K562 (cell line): ENCODE measurements around the gene TPX2. TPM values are rescaled to one million over a fixed set of nuclear protein-coding genes. Genes with fewer than 3 reads are reported as not detected.

ENCODE experiments used
- CSDE1 ChIP-seq, 2 experiments: fragments of 450-650 bp; IDR thresholded peaks; 2 replicates each; pipeline ENCODE4 v1.6.1; 2016; ENCODE audit warnings: mild to moderate bottlenecking in 1 of 2
- ESRRA ChIP-seq: fragments of 450-650 bp; IDR thresholded peaks from 2 replicates; pipeline ENCODE4 v1.6.1; 2014; ENCODE audit warnings: low read depth, mild to moderate bottlenecking, moderate library complexity, borderline replicate concordance
- ETV1 ChIP-seq: fragments of 450-650 bp; conservative IDR thresholded peaks from 2 replicates; pipeline ENCODE4 v1.6.1; 2016; ENCODE audit warnings: missing genetic modification characterization, control low read depth, low read depth, missing compliant biosample characterization
- FOXJ2 ChIP-seq: fragments of 200-800 bp; sonication (Bioruptor generic); IDR thresholded peaks from 2 replicates; pipeline ENCODE4 v1.6.1; 2016; ENCODE audit warnings: missing genetic modification characterization, missing compliant biosample characterization
- MIER1 ChIP-seq: fragments of 450-650 bp; IDR thresholded peaks from 2 replicates; pipeline ENCODE4 v1.6.1; 2016; ENCODE audit warnings: antibody characterized with exemption, mild to moderate bottlenecking, low read depth
- PHB2 ChIP-seq: fragments of 450-650 bp; IDR thresholded peaks from 2 replicates; pipeline ENCODE4 v1.6.1; 2017; ENCODE audit warnings: low read depth
- PTTG1 ChIP-seq: fragments of 450-650 bp; IDR thresholded peaks from 2 replicates; pipeline ENCODE4 v1.6.1; 2016; ENCODE audit warnings: low read depth, mild to moderate bottlenecking, missing genetic modification characterization, missing compliant biosample characterization
- RBBP5 ChIP-seq: fragments of 200-600 bp; sonication (generic); IDR thresholded peaks from 2 replicates; pipeline ENCODE4 v1.6.1; 2012; ENCODE audit warnings: borderline replicate concordance, mild to moderate bottlenecking, low read length, control low read depth, inconsistent platforms; ENCODE audit not compliant: insufficient read depth, poor library complexity, severe bottlenecking
- RBM39 ChIP-seq: fragments of 200-400 bp; formaldehyde crosslinking; optimal IDR thresholded peaks from 2 replicates; pipeline ENCODE3; 2018; ENCODE audit warnings: low read depth, low read length
- RFX1 ChIP-seq: fragments of 450-650 bp; IDR thresholded peaks from 2 replicates; pipeline ENCODE4 v1.6.1; 2016; ENCODE audit warnings: mild to moderate bottlenecking, moderate library complexity
- SIN3A ChIP-seq, 2 experiments: fragments of 150-350 bp in 1 of 2; IDR thresholded peaks; 2 replicates each; pipeline ENCODE4 v1.6.1; 2011 to 2016; ENCODE audit warnings: borderline replicate concordance in 2 of 2, low read depth in 2 of 2, low read length in 2 of 2, mild to moderate bottlenecking in 2 of 2, moderate library complexity in 2 of 2; ENCODE audit not compliant: control insufficient read depth in 1 of 2
- SMAD3 ChIP-seq: fragments of 450-650 bp; formaldehyde crosslinking; conservative IDR thresholded peaks from 2 replicates; pipeline ENCODE4 v1.4.0; 2020; ENCODE audit warnings: mild to moderate bottlenecking
- SRF ChIP-seq, 2 experiments: fragments of 250-450, 450-650 bp in 1 of 2; sonication (Bioruptor Pico) in 1 of 2; sonication (generic) in 1 of 2; formaldehyde crosslinking; IDR thresholded peaks; 2 replicates each; pipeline versions ENCODE4 v1.5.0 to v1.5.1; 2020 to 2022; ENCODE audit warnings: mild to moderate bottlenecking in 1 of 2, missing genetic modification reagents in 1 of 2
- TAF1 ChIP-seq: IDR thresholded peaks from 2 replicates; pipeline ENCODE4 v1.6.1; 2011; ENCODE audit warnings: mild to moderate bottlenecking, low read length, moderate library complexity; ENCODE audit not compliant: insufficient read depth, control insufficient read depth, severe bottlenecking; ENCODE audit errors: extremely low read depth
- TSC22D4 ChIP-seq: fragments of 450-650 bp; IDR thresholded peaks from 2 replicates; pipeline ENCODE4 v1.6.1; 2016; ENCODE audit warnings: missing genetic modification characterization, missing biosample characterization, control low read depth
- U2AF2 ChIP-seq: fragments of 200-400 bp; formaldehyde crosslinking; optimal IDR thresholded peaks from 2 replicates; pipeline ENCODE3; 2017; ENCODE audit warnings: low read depth, mild to moderate bottlenecking, low read length
- ZC3H4 ChIP-seq: sonication (generic); formaldehyde crosslinking; IDR thresholded peaks from 2 replicates; pipeline ENCODE4 v1.9.0; 2021; ENCODE audit warnings: missing genetic modification reagents, borderline replicate concordance
- ZFP36 ChIP-seq: fragments of 150-350 bp; IDR thresholded peaks from 2 replicates; pipeline ENCODE4 v1.6.1; 2018; ENCODE audit warnings: low read length, low read depth; ENCODE audit not compliant: partially characterized antibody
- ZNF134 ChIP-seq: fragments of 250-450 bp; sonication (Bioruptor Pico); conservative IDR thresholded peaks from 2 replicates; pipeline ENCODE4 v1.4.0; 2020
- ZNF175 ChIP-seq: fragments of 200-800 bp; sonication (Bioruptor generic); IDR thresholded peaks from 2 replicates; pipeline ENCODE4 v1.6.1; 2016; ENCODE audit warnings: low read depth, mild to moderate bottlenecking, missing genetic modification characterization, missing compliant biosample characterization
- ZNF277 ChIP-seq: fragments of 250-450 bp; sonication (Bioruptor Pico); IDR thresholded peaks from 2 replicates; pipeline ENCODE4 v1.8.0; 2022; ENCODE audit warnings: inconsistent platforms, mild to moderate bottlenecking, moderate library complexity, borderline replicate concordance
- ZNF586 ChIP-seq: fragments of 450-650 bp; formaldehyde crosslinking; conservative IDR thresholded peaks from 2 replicates; pipeline ENCODE4 v1.4.0; 2020; ENCODE audit warnings: mild to moderate bottlenecking, moderate library complexity
- ZSCAN29 ChIP-seq: fragments of 450-650 bp; IDR thresholded peaks from 2 replicates; pipeline ENCODE4 v1.6.1; 2017
- polyA plus RNA-seq, 8 experiments: library from polyadenylated mRNA; depleted of rRNA in 4 of 8; stranded (reverse) in 5 of 8; unstranded in 3 of 8; fragments of >200 nt; fragmentation: Nextera tagmentation in 2 of 8; fragmentation: Illumina TruSeq in 1 of 8; extraction: Ambion mirVana in 2 of 8; extraction: Trizol in 1 of 8; gene quantifications; 2 replicates each; pipeline versions ENCODE4 v1.2.1 to v1.2.3, GENCODE V29; 2011 to 2014; ENCODE audit warnings: inconsistent platforms in 1 of 8, missing spikeins in 1 of 8
- total RNA-seq, 7 experiments: library from RNA; depleted of rRNA in 6 of 7; stranded (reverse); fragments of >200 nt in 6 of 7; fragmentation: Illumina TruSeq in 2 of 7; extraction: Trizol in 2 of 7; gene quantifications; 2 replicates each; pipeline versions ENCODE4 v1.2.1 to v1.2.3, GENCODE V29; 2011 to 2021; ENCODE audit warnings: low replicate concordance in 1 of 7
- TF ChIP-seq, protein P1 (sequence below): sonication (generic); formaldehyde crosslinking; IDR thresholded peaks from 2 replicates; pipeline ENCODE4 v1.8.1; 2023; ENCODE audit warnings: mild to moderate bottlenecking, missing genetic modification reagents
- TF ChIP-seq, protein P2 (sequence below): fragments of 250-450 bp; sonication (Bioruptor Pico); IDR thresholded peaks from 2 replicates; pipeline ENCODE4 v1.5.0; 2021
- TF ChIP-seq, protein P3 (sequence below): sonication (generic); formaldehyde crosslinking; IDR thresholded peaks from 2 replicates; pipeline ENCODE4 v1.8.1; 2023; ENCODE audit warnings: mild to moderate bottlenecking, missing genetic modification reagents

Gene TPX2
- total and polyA plus RNA-seq, 9 of the 15 experiments (the other 6 are each of a cell fraction or from before 2014, with no cell fraction given): 48.0 to 241 (median 133) TPM

- no peak for TF ChIP-seq SIN3A (IDR thresholded peaks at IDR 0.05; ENCODE audit: borderline replicate concordance in 2 of 2, control insufficient read depth in 1 of 2, low read depth in 2 of 2, low read length in 2 of 2)
- TF ChIP-seq PTTG1 (tag): no peak
- TF ChIP-seq RFX1: no peak
- TF ChIP-seq PHB2: no peak
- TF ChIP-seq CSDE1 (IDR thresholded peaks at IDR 0.05): no peak
- no peak for TF ChIP-seq ZNF175
- TF ChIP-seq, protein P1, sequence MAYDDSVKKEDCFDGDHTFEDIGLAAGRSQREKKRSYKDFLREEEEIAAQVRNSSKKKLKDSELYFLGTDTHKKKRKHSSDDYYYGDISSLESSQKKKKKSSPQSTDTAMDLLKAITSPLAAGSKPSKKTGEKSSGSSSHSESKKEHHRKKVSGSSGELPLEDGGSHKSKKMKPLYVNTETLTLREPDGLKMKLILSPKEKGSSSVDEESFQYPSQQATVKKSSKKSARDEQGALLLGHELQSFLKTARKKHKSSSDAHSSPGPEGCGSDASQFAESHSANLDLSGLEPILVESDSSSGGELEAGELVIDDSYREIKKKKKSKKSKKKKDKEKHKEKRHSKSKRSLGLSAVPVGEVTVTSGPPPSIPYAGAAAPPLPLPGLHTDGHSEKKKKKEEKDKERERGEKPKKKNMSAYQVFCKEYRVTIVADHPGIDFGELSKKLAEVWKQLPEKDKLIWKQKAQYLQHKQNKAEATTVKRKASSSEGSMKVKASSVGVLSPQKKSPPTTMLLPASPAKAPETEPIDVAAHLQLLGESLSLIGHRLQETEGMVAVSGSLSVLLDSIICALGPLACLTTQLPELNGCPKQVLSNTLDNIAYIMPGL (CRISPR knock-in tag): no peak
- TF ChIP-seq ZNF134 (CRISPR knock-in tag): no peak
- no peak for TF ChIP-seq ZNF277 (CRISPR knock-in tag)
- TF ChIP-seq ZNF586: no peak
- TF ChIP-seq ZFP36: no peak
- no peak for TF ChIP-seq RBBP5
- TF ChIP-seq U2AF2: no peak
- no peak for TF ChIP-seq ZSCAN29
- TF ChIP-seq SRF (CRISPR knock-in tag; IDR thresholded peaks at IDR 0.05): no peak
- peak; percentile 20 for TF ChIP-seq TAF1
- no peak for TF ChIP-seq RBM39
- no peak for TF ChIP-seq FOXJ2 (tag)
- no peak for TF ChIP-seq TSC22D4 (tag)
- TF ChIP-seq, protein P2, sequence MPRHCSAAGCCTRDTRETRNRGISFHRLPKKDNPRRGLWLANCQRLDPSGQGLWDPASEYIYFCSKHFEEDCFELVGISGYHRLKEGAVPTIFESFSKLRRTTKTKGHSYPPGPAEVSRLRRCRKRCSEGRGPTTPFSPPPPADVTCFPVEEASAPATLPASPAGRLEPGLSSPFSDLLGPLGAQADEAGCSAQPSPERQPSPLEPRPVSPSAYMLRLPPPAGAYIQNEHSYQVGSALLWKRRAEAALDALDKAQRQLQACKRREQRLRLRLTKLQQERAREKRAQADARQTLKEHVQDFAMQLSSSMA (CRISPR knock-in tag): no peak
- no peak for TF ChIP-seq MIER1
- no peak for TF ChIP-seq ETV1 (tag)
- no peak for TF ChIP-seq ESRRA
- no peak for TF ChIP-seq ZC3H4
- no peak for TF ChIP-seq SMAD3
- TF ChIP-seq, protein P3, sequence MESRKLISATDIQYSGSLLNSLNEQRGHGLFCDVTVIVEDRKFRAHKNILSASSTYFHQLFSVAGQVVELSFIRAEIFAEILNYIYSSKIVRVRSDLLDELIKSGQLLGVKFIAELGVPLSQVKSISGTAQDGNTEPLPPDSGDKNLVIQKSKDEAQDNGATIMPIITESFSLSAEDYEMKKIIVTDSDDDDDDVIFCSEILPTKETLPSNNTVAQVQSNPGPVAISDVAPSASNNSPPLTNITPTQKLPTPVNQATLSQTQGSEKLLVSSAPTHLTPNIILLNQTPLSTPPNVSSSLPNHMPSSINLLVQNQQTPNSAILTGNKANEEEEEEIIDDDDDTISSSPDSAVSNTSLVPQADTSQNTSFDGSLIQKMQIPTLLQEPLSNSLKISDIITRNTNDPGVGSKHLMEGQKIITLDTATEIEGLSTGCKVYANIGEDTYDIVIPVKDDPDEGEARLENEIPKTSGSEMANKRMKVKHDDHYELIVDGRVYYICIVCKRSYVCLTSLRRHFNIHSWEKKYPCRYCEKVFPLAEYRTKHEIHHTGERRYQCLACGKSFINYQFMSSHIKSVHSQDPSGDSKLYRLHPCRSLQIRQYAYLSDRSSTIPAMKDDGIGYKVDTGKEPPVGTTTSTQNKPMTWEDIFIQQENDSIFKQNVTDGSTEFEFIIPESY (CRISPR knock-in tag): 0 out of 2 replicates have a peak, but pooled peaks have one; percentile 14
Observed at GRCh38 chr20:31723069-31723318, 16.1 kb upstream of the TPX2 start (continued).
